Neural cell (in vitro differentiated cells): ENCODE measurements around the gene FOXP4. TPM values are rescaled to one million over a fixed set of nuclear protein-coding genes. Genes with fewer than 3 reads are reported as not detected.

Source experiments
- H2AFZ ChIP-seq: fragments of 200-600, 300-800 bp; sonication (generic), shearing (Covaris generic); 2 replicates; pipeline ENCODE4 v1.6.0; 2014; ENCODE audit warnings: low read depth, mild to moderate bottlenecking, antibody characterized with exemption, low read length, moderate library complexity
- H3F3A ChIP-seq: fragments of 200-600 bp; shearing (Covaris generic); 2 replicates; pipeline ENCODE4 v1.6.1; 2016; ENCODE audit warnings: mild to moderate bottlenecking, moderate library complexity, mixed read lengths, antibody characterized with exemption, low read length; ENCODE audit not compliant: insufficient read depth, poor library complexity, severe bottlenecking
- H3K27ac ChIP-seq: fragments of 200-600, 300-800 bp; sonication (generic), shearing (Covaris generic); 2 replicates; pipeline ENCODE4 v1.5.1; 2014; ENCODE audit warnings: mild to moderate bottlenecking, low read length, moderate library complexity
- H3K27me3 ChIP-seq: fragments of 300-800, 200-600 bp; sonication (generic), shearing (Covaris generic); 2 replicates; pipeline ENCODE4 v1.6.0; 2014; ENCODE audit warnings: mild to moderate bottlenecking, low read depth, low read length, moderate library complexity; ENCODE audit not compliant: insufficient read depth
- H3K36me3 ChIP-seq: fragments of 300-800, 200-600 bp; sonication (generic), shearing (Covaris generic); 2 replicates; pipeline ENCODE4 v1.5.1; 2014; ENCODE audit warnings: mild to moderate bottlenecking, antibody characterized with exemption, low read length, moderate library complexity; ENCODE audit not compliant: insufficient read depth
- H3K4me2 ChIP-seq: fragments of 300-800, 200-600 bp; sonication (generic), shearing (Covaris generic); 2 replicates; pipeline ENCODE4 v1.6.0; 2014; ENCODE audit warnings: mild to moderate bottlenecking, low read length
- H3K4me3 ChIP-seq: fragments of 300-800, 200-600 bp; sonication (generic), shearing (Covaris generic); 2 replicates; pipeline ENCODE4 v1.5.1; 2014; ENCODE audit warnings: mild to moderate bottlenecking, low read length, moderate library complexity
- H3K79me2 ChIP-seq: fragments of 200-600 bp; shearing (Covaris generic); replicated peaks from 2 replicates; pipeline ENCODE4 v1.6.0; 2014; ENCODE audit warnings: mild to moderate bottlenecking, low read length, moderate library complexity; ENCODE audit not compliant: insufficient read depth
- H3K9ac ChIP-seq: fragments of 300-800, 200-600 bp; sonication (generic), shearing (Covaris generic); 2 replicates; pipeline ENCODE4 v1.6.1; 2016; ENCODE audit warnings: mild to moderate bottlenecking, low read length, mixed read lengths
- H3K9me2 ChIP-seq: fragments of 200-600 bp; shearing (Covaris generic); 2 replicates; pipeline ENCODE4 v1.6.1; 2016; ENCODE audit warnings: mild to moderate bottlenecking, low read length, mixed read lengths; ENCODE audit not compliant: insufficient read depth
- H3K9me3 ChIP-seq: fragments of 200-600, 300-800 bp; sonication (generic), shearing (Covaris generic); 2 replicates; pipeline ENCODE4 v1.6.1; 2016; ENCODE audit warnings: mild to moderate bottlenecking, mixed run types, low read length, moderate library complexity, mixed read lengths
- H4K20me1 ChIP-seq: fragments of 200-600 bp; shearing (Covaris generic); 2 replicates; pipeline ENCODE4 v1.6.1; 2016; ENCODE audit warnings: mild to moderate bottlenecking, mixed run types; ENCODE audit not compliant: insufficient read depth
- CTCF ChIP-seq: fragments of 450-650 bp; IDR thresholded peaks from 2 replicates; pipeline ENCODE4 v1.5.1; 2014; ENCODE audit warnings: antibody characterized with exemption, mild to moderate bottlenecking, moderate library complexity; ENCODE audit not compliant: poor library complexity, severe bottlenecking
- EP300 ChIP-seq: fragments of 450-650 bp; conservative IDR thresholded peaks from 2 replicates; pipeline ENCODE4 v1.6.1; 2014; ENCODE audit warnings: antibody characterized with exemption, mild to moderate bottlenecking, moderate library complexity; ENCODE audit not compliant: poor library complexity, severe bottlenecking
- EZH2 ChIP-seq: fragments of 200-600, 300-800 bp; shearing (Covaris generic), sonication (generic); IDR thresholded peaks from 2 replicates; pipeline ENCODE4 v1.6.1; 2014; ENCODE audit warnings: antibody characterized with exemption, low read length, borderline replicate concordance, mild to moderate bottlenecking; ENCODE audit not compliant: insufficient read depth, poor library complexity, severe bottlenecking
- MXI1 ChIP-seq: fragments of 450-650 bp; conservative IDR thresholded peaks from 2 replicates; pipeline ENCODE4 v1.6.1; 2014; ENCODE audit warnings: antibody characterized with exemption, mild to moderate bottlenecking; ENCODE audit not compliant: poor library complexity, severe bottlenecking
- POLR2AphosphoS5 ChIP-seq: IDR thresholded peaks from 2 replicates; pipeline ENCODE4 v1.6.1; 2012
- RAD21 ChIP-seq: fragments of 450-650 bp; conservative IDR thresholded peaks from 2 replicates; pipeline ENCODE4 v1.6.1; 2014; ENCODE audit warnings: antibody characterized with exemption, mild to moderate bottlenecking, moderate library complexity
- REST ChIP-seq: IDR thresholded peaks from 2 replicates; pipeline ENCODE4 v1.6.1; 2012; ENCODE audit warnings: borderline replicate concordance
- SMC3 ChIP-seq: fragments of 450-650 bp; conservative IDR thresholded peaks from 2 replicates; pipeline ENCODE4 v1.6.1; 2014; ENCODE audit warnings: antibody characterized with exemption, mild to moderate bottlenecking, moderate library complexity; ENCODE audit not compliant: poor library complexity
- TAF1 ChIP-seq: IDR thresholded peaks from 2 replicates; pipeline ENCODE4 v1.6.1; 2012; ENCODE audit warnings: low read depth
- polyA plus RNA-seq: library from polyadenylated mRNA; depleted of rRNA; stranded (reverse); fragments of >200 nt; gene quantifications from 2 replicates; pipeline ENCODE4 v1.2.3, GENCODE V29; 2014

FOXP4 gene
- polyA plus RNA-seq, 1 donor from 2014 or later, result 7.1 TPM

GRCh38 chr6:41621802-41622201 is 75.6 kb downstream of the FOXP4 start:
- no peak overlapping the region for H3K27ac ChIP-seq
- H4K20me1 ChIP-seq, result no peaks in the 10 kb centered on the region
- TF ChIP-seq CTCF, result no peak
- no peak for TF ChIP-seq SMC3
- no peak overlapping the region for H3K4me2 ChIP-seq
- H3K36me3 ChIP-seq, result no peaks in the 10 kb centered on the region
- no peak overlapping the region for H3K9ac ChIP-seq
- H3F3A ChIP-seq, result no peaks in the 10 kb centered on the region
- H3K79me2 ChIP-seq, result no peaks in the 10 kb centered on the region
- H2AFZ ChIP-seq, result no peak overlapping the region
- H3K4me3 ChIP-seq, result no peak overlapping the region
- H3K9me2 ChIP-seq, result no peaks in the 10 kb centered on the region
- no peaks in the 10 kb centered on the region for H3K27me3 ChIP-seq
- H3K9me3 ChIP-seq, result no peaks in the 10 kb centered on the region

- Histone ChIP-seq H3K9me3 (no peaks in the 10 kb centered on the region), H3K79me2 (no peaks in the 10 kb centered on the region), H3K27ac (no peak overlapping the region), H2AFZ (no peak overlapping the region), H3K9ac (no peak overlapping the region), H4K20me1 (no peaks in the 10 kb centered on the region), H3F3A (no peaks in the 10 kb centered on the region), H3K4me2 (no peak overlapping the region), H3K36me3 (no peaks in the 10 kb centered on the region), H3K4me3 (no peak overlapping the region), H3K9me2 (no peaks in the 10 kb centered on the region), H3K27me3 (no peaks in the 10 kb centered on the region)
- TF ChIP-seq TAF1 (no peak), CTCF (no peak), EZH2 (no peak), RAD21 (no peak), MXI1 (no peak), REST (no peak), EP300 (no peak), SMC3 (no peak), POLR2AphosphoS5 (no peak)
Observed at GRCh38 chr6:41622206-41622988, 76.2 kb downstream of the FOXP4 start.
